Activated naive CD4-positive, alpha-beta T cell treated with anti-CD3 and anti-CD28 coated beads, Interleukin-2, amount 50 U/mL, for 72 hours (primary cell): ENCODE data around the gene DNAAF8. TPM values are rescaled to one million over a fixed set of nuclear protein-coding genes. Genes with fewer than 3 reads are reported as not detected.

Experiments
- ATAC-seq, 2 donors: fragments of 150-1000 bp; cut with Tn5 transposase; 2 replicates each; pipeline ENCODE4 v1.10.0; 2021; ENCODE audit warnings: mild to moderate bottlenecking in 2 of 2, moderate library complexity in 2 of 2
- DNase-seq, 2 donors: peaks; one replicate each; pipeline ENCODE4 v3.0.0; 2021 to 2022; ENCODE audit warnings: low spot score in 2 of 2
- H3K27ac Mint-ChIP-seq, 2 donors: one replicate each; pipeline ENCODE4 v1.8.0; 2022; ENCODE audit warnings: mild to moderate bottlenecking in 2 of 2, mixed read lengths in 2 of 2
- H3K36me3 Mint-ChIP-seq, 2 donors: one replicate each; pipeline ENCODE4 v1.8.0; 2022; ENCODE audit warnings: mixed read lengths in 2 of 2
- H3K9me3 Mint-ChIP-seq, 2 donors: one replicate each; pipeline ENCODE4 v1.8.0; 2022; ENCODE audit warnings: mixed read lengths in 2 of 2
- total RNA-seq, 2 donors: library from RNA; stranded (reverse); gene quantifications; one replicate each; pipeline ENCODE4 v1.2.3, GENCODE V29; 2022

DNAAF8 gene
- total RNA-seq, 2 donors from 2014 or later: 0.09 TPM; not detected in 1

- Mint-ChIP-seq H3K27ac (peak within 1 kb of the TSS; percentile 74 to 82), H3K9me3 (no peaks in the 10 kb centered on the region), H3K36me3 (no peaks in the 10 kb centered on the region)
- DNase-seq (peak; percentile 98 to 99), ATAC-seq (peak; percentile 94 to 97)
Measured at GRCh38 chr16:4693296-4693955, 40.9 kb upstream of the DNAAF8 start, which contains the start of gene NUDT16L1. TSS of gene NUDT16L1 (plus strand) at chr16:4693562. CDS start at chr16:4693727, 165 bp downstream.

DNA sequence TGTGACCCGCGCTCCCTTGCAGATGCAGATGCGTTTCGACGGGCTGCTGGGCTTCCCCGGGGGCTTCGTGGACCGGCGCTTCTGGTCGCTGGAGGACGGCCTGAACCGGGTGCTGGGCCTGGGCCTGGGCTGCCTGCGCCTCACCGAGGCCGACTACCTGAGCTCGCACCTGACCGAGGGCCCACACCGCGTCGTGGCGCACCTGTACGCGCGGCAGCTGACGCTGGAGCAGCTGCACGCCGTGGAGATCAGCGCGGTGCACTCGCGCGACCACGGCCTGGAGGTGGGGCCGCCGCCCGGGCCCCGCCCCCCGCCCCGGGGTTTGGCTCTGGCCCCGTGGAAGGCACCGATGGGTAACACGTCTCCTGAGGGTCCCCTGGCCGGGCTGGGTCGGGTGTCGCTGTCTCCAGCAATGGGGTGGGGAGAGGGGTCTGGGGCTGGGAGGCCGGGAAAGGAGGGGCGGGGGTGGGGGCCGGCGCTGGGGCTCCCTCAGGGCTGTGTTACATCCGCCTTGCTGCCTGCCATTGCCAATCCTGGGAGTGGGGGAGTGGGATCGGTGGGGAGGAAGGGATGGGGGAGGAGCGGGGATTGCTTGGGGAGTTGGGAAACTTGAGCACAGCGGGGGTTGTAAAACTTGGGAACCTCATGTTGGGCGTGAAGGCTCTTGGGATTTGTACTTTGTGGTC, 40.2 kb upstream of the DNAAF8 start:
- Mint-ChIP-seq H3K9me3 (no peaks in the 10 kb centered on the region), H3K27ac (peak overlapping the region; percentile 74 to 82), H3K36me3 (no peaks in the 10 kb centered on the region)
- DNase-seq (peak; percentile 38 to 54), ATAC-seq (peak; percentile 12 to 35)

DNA sequence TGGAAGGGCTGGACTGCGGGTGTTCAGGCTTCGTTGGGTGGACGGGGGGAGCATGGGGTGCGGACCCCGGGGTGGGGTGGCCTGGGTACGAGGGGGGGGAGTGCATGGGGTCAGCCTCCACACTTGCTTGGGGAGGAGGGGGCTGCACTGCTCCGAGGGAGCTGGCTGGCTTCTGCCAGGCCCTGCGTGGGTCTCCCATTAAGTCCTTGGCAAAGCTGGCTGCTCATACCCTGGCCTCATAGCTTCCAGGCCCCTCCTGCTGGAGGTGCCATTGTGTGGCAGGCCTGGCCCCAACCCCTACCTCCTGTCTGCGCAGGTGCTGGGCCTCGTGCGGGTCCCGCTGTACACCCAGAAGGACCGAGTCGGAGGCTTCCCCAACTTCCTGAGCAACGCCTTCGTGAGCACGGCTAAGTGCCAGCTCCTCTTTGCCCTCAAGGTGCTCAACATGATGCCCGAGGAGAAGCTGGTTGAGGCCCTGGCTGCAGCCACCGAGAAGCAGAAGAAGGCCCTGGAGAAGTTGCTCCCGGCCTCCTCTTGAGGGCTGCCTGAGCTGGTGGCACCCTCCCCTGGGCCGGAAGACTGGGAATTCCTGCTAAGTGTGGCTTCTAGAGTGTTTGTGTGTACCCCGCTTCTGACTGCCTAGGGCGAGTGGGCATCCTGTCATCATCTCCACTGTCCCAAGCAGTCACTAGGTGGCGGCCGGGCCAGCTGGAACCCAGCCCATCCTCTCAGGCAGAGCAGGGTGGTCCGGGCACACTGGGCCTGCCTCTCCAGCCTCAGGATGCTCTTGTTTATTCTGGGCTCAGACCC, 39.5 kb upstream of the DNAAF8 start:
- peak in 1 of 2 donors; percentile 57 for DNase-seq
- peak overlapping the region; percentile 67 to 74 for H3K27ac Mint-ChIP-seq
- no peak for ATAC-seq
- H3K9me3 Mint-ChIP-seq: no peaks in the 10 kb centered on the region
- H3K36me3 Mint-ChIP-seq: no peaks in the 10 kb centered on the region

GRCh38 chr16:4695473-4696171, 38.7 kb upstream of the DNAAF8 start:
- no peaks in the 10 kb centered on the region for H3K9me3 Mint-ChIP-seq
- ATAC-seq: no peak
- H3K27ac Mint-ChIP-seq: peak overlapping the region; percentile 67 to 72
- peak in 1 of 2 donors; percentile 54 for DNase-seq
- H3K36me3 Mint-ChIP-seq: no peaks in the 10 kb centered on the region

GRCh38 chr16:4696172-4696904, 38.0 kb upstream of the DNAAF8 start:
- H3K9me3 Mint-ChIP-seq: no peaks in the 10 kb centered on the region
- peak overlapping the region; percentile 67 to 72 for H3K27ac Mint-ChIP-seq
- H3K36me3 Mint-ChIP-seq: no peaks in the 10 kb centered on the region
- DNase-seq (no peak), ATAC-seq (no peak)

- Mint-ChIP-seq H3K9me3 (no peaks in the 10 kb centered on the region), H3K27ac (peak overlapping the region in 1 of 2 donors; percentile 57), H3K36me3 (no peaks in the 10 kb centered on the region)
- DNase-seq: no peak
- ATAC-seq: no peak
Measured at GRCh38 chr16:4696905-4697847, 37.2 kb upstream of the DNAAF8 start.

- ATAC-seq (no peak), DNase-seq (no peak)
- Mint-ChIP-seq H3K9me3 (no peaks in the 10 kb centered on the region), H3K27ac (peak overlapping the region in 1 of 2 donors; percentile 77), H3K36me3 (no peaks in the 10 kb centered on the region)
Measured at GRCh38 chr16:4697848-4698291, 36.5 kb upstream of the DNAAF8 start.

- H3K36me3 Mint-ChIP-seq: no peaks in the 10 kb centered on the region
- ATAC-seq: no peak
- no peak for DNase-seq
- peak overlapping the region in 1 of 2 donors; percentile 77 for H3K27ac Mint-ChIP-seq
- H3K9me3 Mint-ChIP-seq: no peaks in the 10 kb centered on the region
Measured at GRCh38 chr16:4698321-4699045, 35.9 kb upstream of the DNAAF8 start.

DNA sequence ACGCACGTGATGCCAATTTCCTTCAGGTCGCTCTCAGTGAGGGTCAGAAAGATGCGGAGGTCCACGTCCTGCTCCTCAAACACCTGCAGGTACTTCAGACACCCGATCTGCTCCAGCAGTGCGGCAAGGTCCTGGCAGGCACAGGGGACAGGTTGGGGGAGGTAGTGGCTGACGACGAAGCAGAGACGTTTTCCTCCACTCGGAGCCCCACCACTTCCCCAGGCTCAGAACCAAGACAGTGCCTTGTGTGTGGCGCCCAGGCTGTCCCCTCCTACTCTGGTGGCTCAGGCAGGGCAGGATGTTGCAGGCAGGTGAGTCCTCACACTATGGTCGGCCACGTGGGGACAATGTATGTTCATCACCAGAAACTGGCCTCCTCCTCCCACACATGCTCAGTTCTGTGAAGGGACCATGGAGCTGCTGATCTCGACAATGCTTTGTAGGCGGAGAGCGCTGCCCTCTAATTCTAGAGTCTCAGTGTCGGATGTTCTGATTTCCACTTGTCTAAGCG, 35.2 kb upstream of the DNAAF8 start:
- ATAC-seq (no peak), DNase-seq (no peak)
- H3K36me3 Mint-ChIP-seq: no peaks in the 10 kb centered on the region
- no peak overlapping the region for H3K27ac Mint-ChIP-seq
- H3K9me3 Mint-ChIP-seq: no peaks in the 10 kb centered on the region

DNA sequence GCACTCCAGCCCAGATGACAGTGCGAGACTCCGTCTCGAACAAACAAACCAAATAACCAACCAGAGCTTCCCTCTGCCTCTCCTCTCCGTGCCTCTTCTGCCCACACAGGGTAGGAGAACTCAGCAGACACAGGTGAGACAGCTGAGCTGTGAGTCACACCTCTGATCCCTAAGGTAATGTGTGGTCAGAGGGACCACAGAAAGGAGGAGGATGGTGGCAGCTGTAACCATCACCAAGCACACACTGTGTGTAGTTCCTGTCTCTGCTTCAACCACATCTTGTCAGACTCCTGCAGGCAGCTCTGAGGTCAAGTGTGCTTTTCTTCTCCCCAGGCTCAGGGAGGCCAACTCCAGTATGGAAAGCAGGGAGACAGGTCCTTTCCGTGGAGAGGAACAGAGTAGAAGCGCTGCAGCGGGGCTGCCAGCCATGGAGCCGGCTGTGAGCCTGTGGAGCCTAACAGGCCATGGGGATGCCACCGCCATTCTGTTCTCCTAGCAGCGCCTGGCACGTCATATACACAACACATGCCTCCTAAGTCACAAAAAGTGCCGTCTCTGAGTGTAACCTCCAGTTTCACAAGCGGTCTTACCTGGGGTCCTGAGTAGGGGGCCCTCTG, 33.8 kb upstream of the DNAAF8 start:
- DNase-seq (peak; percentile 31 to 54), ATAC-seq (peak; percentile 85 to 90)
- H3K27ac Mint-ChIP-seq: peak overlapping the region; percentile 14 to 76
- H3K36me3 Mint-ChIP-seq: no peaks in the 10 kb centered on the region
- no peaks in the 10 kb centered on the region for H3K9me3 Mint-ChIP-seq

- DNase-seq: no peak
- ATAC-seq: no peak
- peak overlapping the region in 1 of 2 donors; percentile 41 for H3K27ac Mint-ChIP-seq
- H3K36me3 Mint-ChIP-seq: no peaks in the 10 kb centered on the region
- no peaks in the 10 kb centered on the region for H3K9me3 Mint-ChIP-seq
Measured at GRCh38 chr16:4700997-4701743, 33.2 kb upstream of the DNAAF8 start.

- Mint-ChIP-seq H3K27ac (peak overlapping the region; percentile 13 to 41), H3K9me3 (no peaks in the 10 kb centered on the region), H3K36me3 (peaks cover 0 to 6% of the 10 kb centered on the region in 2 donors)
- ATAC-seq (no peak), DNase-seq (no peak)
Measured at GRCh38 chr16:4701791-4702465, 32.4 kb upstream of the DNAAF8 start.

GRCh38 chr16:4702466-4702808, 31.9 kb upstream of the DNAAF8 start:
- Mint-ChIP-seq H3K9me3 (no peaks in the 10 kb centered on the region), H3K36me3 (peaks cover 0 to 7% of the 10 kb centered on the region in 2 donors), H3K27ac (peak overlapping the region; percentile 13 to 41)
- DNase-seq: no peak
- ATAC-seq: no peak
